CD14-positive monocyte (primary cell): Measurements from ENCODE around the gene RHOBTB3. TPM values are rescaled to one million over a fixed set of nuclear protein-coding genes. Genes with fewer than 3 reads are reported as not detected.

Source experiments
- DNase-seq, 3 donors: peaks; one replicate each; pipeline ENCODE4 v3.0.0-alpha.2; 2011 to 2022
- H2AFZ ChIP-seq: 2 replicates; pipeline ENCODE4 v1.6.0; 2012; ENCODE audit warnings: mild to moderate bottlenecking, low read depth, low read length, inconsistent platforms; ENCODE audit not compliant: insufficient read depth, poor library complexity, severe bottlenecking
- H3K27ac ChIP-seq, 2 donors: 1 replicate in 1 of 2; 2 replicates in 1 of 2; pipeline ENCODE4 v1.5.1; 2012 to 2013; ENCODE audit warnings: low read length in 2 of 2, control low read depth in 1 of 2, inconsistent platforms in 1 of 2, low read depth in 1 of 2, mild to moderate bottlenecking in 1 of 2
- H3K27me3 ChIP-seq, 2 donors: one replicate each; pipeline versions ENCODE4 v1.6.0 to v1.6.1; 2011 to 2013; ENCODE audit warnings: low read length in 2 of 2; ENCODE audit not compliant: control insufficient read depth in 2 of 2, insufficient read depth in 2 of 2
- H3K36me3 ChIP-seq, 2 donors: replicated peaks in 1 of 2; 1 replicate in 1 of 2; 2 replicates in 1 of 2; pipeline versions ENCODE4 v1.5.1 to v1.6.1; 2012 to 2013; ENCODE audit warnings: low read length in 2 of 2, control low read depth in 1 of 2, inconsistent platforms in 1 of 2, mild to moderate bottlenecking in 1 of 2; ENCODE audit not compliant: insufficient read depth in 2 of 2, control insufficient read depth in 1 of 2
- H3K4me1 ChIP-seq, 2 donors: 1 replicate in 1 of 2; 2 replicates in 1 of 2; pipeline versions ENCODE4 v1.5.1 to v1.6.1; 2012 to 2013; ENCODE audit warnings: low read length in 2 of 2, control low read depth in 1 of 2, inconsistent platforms in 1 of 2, mild to moderate bottlenecking in 1 of 2, moderate library complexity in 1 of 2; ENCODE audit not compliant: insufficient read depth in 2 of 2, control insufficient read depth in 1 of 2
- H3K4me2 ChIP-seq: replicated peaks from 2 replicates; pipeline ENCODE3; 2012; ENCODE audit warnings: low read length, moderate library complexity, mild to moderate bottlenecking; ENCODE audit not compliant: poor library complexity, severe bottlenecking; ENCODE audit errors: extremely low read depth
- H3K4me3 ChIP-seq, 3 experiments: fragments of 200-600 bp in 1 of 3; sonication (generic) in 1 of 3; replicated peaks in 1 of 3; 1 replicate in 2 of 3; 2 replicates in 1 of 3; pipeline ENCODE4 v1.5.1; 2011 to 2013; ENCODE audit warnings: low read length in 3 of 3, mild to moderate bottlenecking in 3 of 3, control low read depth in 2 of 3, low read depth in 2 of 3, inconsistent platforms in 1 of 3, moderate library complexity in 1 of 3
- H3K79me2 ChIP-seq: 2 replicates; pipeline ENCODE4 v1.6.0; 2012; ENCODE audit warnings: mild to moderate bottlenecking, control low read depth, inconsistent platforms, low read length, moderate library complexity; ENCODE audit not compliant: insufficient read depth
- H3K9ac ChIP-seq: 2 replicates; pipeline ENCODE4 v1.6.0; 2017; ENCODE audit warnings: low read length, mild to moderate bottlenecking; ENCODE audit not compliant: insufficient read depth, poor library complexity, severe bottlenecking
- H3K9me3 ChIP-seq, 2 donors: replicated peaks in 1 of 2; 1 replicate in 1 of 2; 2 replicates in 1 of 2; pipeline versions ENCODE4 v1.5.1 to v1.6.1; 2012 to 2013; ENCODE audit warnings: low read length in 2 of 2, control low read depth in 1 of 2; ENCODE audit not compliant: control insufficient read depth in 1 of 2, insufficient read depth in 1 of 2
- H4K20me1 ChIP-seq: 2 replicates; pipeline ENCODE4 v1.6.0; 2012; ENCODE audit warnings: mild to moderate bottlenecking, low read length, control low read depth, moderate library complexity; ENCODE audit not compliant: insufficient read depth
- H3K27ac Mint-ChIP-seq, 7 donors: one replicate each; pipeline ENCODE4 v1.8.0; 2020; ENCODE audit warnings: mild to moderate bottlenecking in 7 of 7, mixed read lengths in 7 of 7, moderate library complexity in 6 of 7, inconsistent platforms in 2 of 7
- H3K27me3 Mint-ChIP-seq, 3 donors: one replicate each; pipeline ENCODE4 v1.8.0; 2021 to 2022; ENCODE audit warnings: low read depth in 3 of 3, mild to moderate bottlenecking in 3 of 3, mixed read lengths in 3 of 3, moderate library complexity in 3 of 3, inconsistent platforms in 1 of 3
- H3K36me3 Mint-ChIP-seq, 2 donors: one replicate each; pipeline ENCODE4 v1.8.0; 2020; ENCODE audit warnings: mixed read lengths in 2 of 2, inconsistent platforms in 1 of 2, mild to moderate bottlenecking in 1 of 2
- H3K4me1 Mint-ChIP-seq: one replicate; pipeline ENCODE4 v1.8.0; 2020; ENCODE audit warnings: mild to moderate bottlenecking, mixed read lengths
- H3K4me3 Mint-ChIP-seq, 2 donors: one replicate each; pipeline ENCODE4 v1.8.0; 2020; ENCODE audit warnings: mild to moderate bottlenecking in 2 of 2, mixed read lengths in 2 of 2, moderate library complexity in 1 of 2
- H3K9me3 Mint-ChIP-seq, 7 donors: one replicate each; pipeline ENCODE4 v1.8.0; 2020 to 2022; ENCODE audit warnings: mixed read lengths in 7 of 7, mild to moderate bottlenecking in 6 of 7, moderate library complexity in 6 of 7, inconsistent platforms in 2 of 7
- WGBS: methylation state at CpG from one replicate; pipeline ENCODE4 v1.1.5; 2013; ENCODE audit warnings: missing lambda C conversion rate; ENCODE audit not compliant: insufficient coverage; 5-methylcytosine and 5-hydroxymethylcytosine counted together
- intact Hi-C, 2 donors: fragments of 100-400 bp; cut with micrococcal nuclease; formaldehyde crosslinking; loops; one replicate each; pipeline versions ENCODE4 v1.15.0 to v1.15.1; 2023
- polyA plus RNA-seq, 3 donors: library from polyadenylated mRNA; depleted of rRNA in 1 of 3; unstranded in 2 of 3; stranded (reverse) in 1 of 3; fragments of 300-500 nt in 2 of 3; fragments of >200 nt in 1 of 3; fragmentation: Illumina TruSeq in 2 of 3; gene quantifications; 1 replicate in 2 of 3; 2 replicates in 1 of 3; pipeline ENCODE4 v1.2.3, GENCODE V29; 2012 to 2021
- TF ChIP-seq, protein P1 (sequence below): fragments of 200-600 bp; IDR thresholded peaks from one replicate; pipeline ENCODE4 v1.8.0; 2022; ENCODE audit warnings: antibody characterized with exemption, mild to moderate bottlenecking

RHOBTB3 gene
- polyA plus RNA-seq, 3 donors: 0.41 to 1.5 (median 0.63) TPM

DNA sequence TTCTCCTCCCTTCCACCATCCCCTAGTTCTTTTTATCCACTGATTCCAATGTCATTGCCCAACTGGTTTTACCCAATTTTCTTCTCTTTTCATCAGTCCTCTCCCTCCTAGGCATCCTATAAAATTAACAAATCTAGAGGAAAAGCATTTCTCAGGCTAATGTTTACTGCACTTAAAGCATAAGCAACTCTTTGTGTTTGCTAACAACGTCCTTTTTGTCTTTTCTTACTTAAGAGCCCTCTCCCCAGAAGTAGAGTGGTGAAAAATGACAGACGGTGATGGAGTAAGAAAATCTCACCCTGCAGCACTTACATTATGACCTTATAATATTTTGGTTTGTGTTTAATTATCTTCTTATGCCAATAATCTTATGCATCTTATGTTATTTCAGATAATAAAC is 46.8 kb upstream of the RHOBTB3 start:
- Histone ChIP-seq H3K27ac (no peak overlapping the region), H4K20me1 (no peaks in the 10 kb centered on the region), H3K36me3 (no peaks in the 10 kb centered on the region), H3K4me2 (no peak overlapping the region), H3K4me3 (no peak overlapping the region), H3K79me2 (no peaks in the 10 kb centered on the region), H3K4me1 (no peaks in the 10 kb centered on the region), H3K9ac (no peak overlapping the region), H2AFZ (no peak overlapping the region), H3K27me3 (no peaks in the 10 kb centered on the region), H3K9me3 (no peaks in the 10 kb centered on the region)
- Mint-ChIP-seq H3K9me3 (peaks cover 0 to 3% (median 0%) of the 10 kb centered on the region in 7 donors), H3K4me1 (no peaks in the 10 kb centered on the region), H3K4me3 (no peak overlapping the region), H3K27me3 (peaks cover 0 to 1% (median 0%) of the 10 kb centered on the region in 3 donors), H3K36me3 (no peaks in the 10 kb centered on the region), H3K27ac (no peak overlapping the region)
- no peak for DNase-seq
- TF ChIP-seq, protein P1, sequence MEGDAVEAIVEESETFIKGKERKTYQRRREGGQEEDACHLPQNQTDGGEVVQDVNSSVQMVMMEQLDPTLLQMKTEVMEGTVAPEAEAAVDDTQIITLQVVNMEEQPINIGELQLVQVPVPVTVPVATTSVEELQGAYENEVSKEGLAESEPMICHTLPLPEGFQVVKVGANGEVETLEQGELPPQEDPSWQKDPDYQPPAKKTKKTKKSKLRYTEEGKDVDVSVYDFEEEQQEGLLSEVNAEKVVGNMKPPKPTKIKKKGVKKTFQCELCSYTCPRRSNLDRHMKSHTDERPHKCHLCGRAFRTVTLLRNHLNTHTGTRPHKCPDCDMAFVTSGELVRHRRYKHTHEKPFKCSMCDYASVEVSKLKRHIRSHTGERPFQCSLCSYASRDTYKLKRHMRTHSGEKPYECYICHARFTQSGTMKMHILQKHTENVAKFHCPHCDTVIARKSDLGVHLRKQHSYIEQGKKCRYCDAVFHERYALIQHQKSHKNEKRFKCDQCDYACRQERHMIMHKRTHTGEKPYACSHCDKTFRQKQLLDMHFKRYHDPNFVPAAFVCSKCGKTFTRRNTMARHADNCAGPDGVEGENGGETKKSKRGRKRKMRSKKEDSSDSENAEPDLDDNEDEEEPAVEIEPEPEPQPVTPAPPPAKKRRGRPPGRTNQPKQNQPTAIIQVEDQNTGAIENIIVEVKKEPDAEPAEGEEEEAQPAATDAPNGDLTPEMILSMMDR: no peak
- WGBS: no CpG with 5 or more reads among the region's 2 CpGs
- intact Hi-C loops: no loop called here

DNA sequence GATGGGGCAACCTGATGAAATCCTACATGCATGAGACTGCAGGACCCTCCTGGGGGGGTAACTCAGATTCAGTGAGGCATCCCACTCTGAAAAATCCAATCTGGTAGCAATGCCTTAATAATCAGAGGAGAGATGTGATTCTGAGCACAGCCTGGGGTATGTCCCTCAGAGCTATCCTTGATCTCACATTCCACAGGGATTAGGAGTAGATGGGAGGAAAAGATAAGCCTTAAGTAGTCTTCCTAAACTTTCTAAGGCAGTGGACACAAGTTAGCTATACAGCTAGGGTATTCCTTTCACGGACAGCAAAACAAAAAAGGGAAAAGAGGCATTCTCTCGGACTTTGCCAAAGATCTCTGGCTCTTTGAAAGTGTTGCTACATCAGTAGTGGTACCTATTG is 44.5 kb upstream of the RHOBTB3 start:
- Mint-ChIP-seq H3K27me3 (peaks cover 0 to 1% (median 0%) of the 10 kb centered on the region in 3 donors), H3K4me1 (no peaks in the 10 kb centered on the region), H3K9me3 (peaks cover 0 to 5% (median 1%) of the 10 kb centered on the region in 7 donors), H3K4me3 (no peak overlapping the region), H3K27ac (no peak overlapping the region), H3K36me3 (peaks cover 0 to 1% of the 10 kb centered on the region in 2 donors)
- Histone ChIP-seq H3K36me3 (no peaks in the 10 kb centered on the region), H3K4me1 (no peaks in the 10 kb centered on the region), H3K4me2 (no peak overlapping the region), H3K27ac (no peak overlapping the region), H3K9me3 (no peaks in the 10 kb centered on the region), H4K20me1 (no peaks in the 10 kb centered on the region), H3K79me2 (no peaks in the 10 kb centered on the region), H3K9ac (no peak overlapping the region), H3K27me3 (no peaks in the 10 kb centered on the region), H3K4me3 (no peak overlapping the region), H2AFZ (no peak overlapping the region)
- no peak for DNase-seq
- WGBS: no CpG with 5 or more reads among the region's 2 CpGs
- intact Hi-C loops: no loop called here
- TF ChIP-seq, protein P1: no peak
